GM21515 (cell line): ENCODE data around the gene C1orf159.
A peak's percentile ranks its signal among the peaks of the same experiment; 100 is the strongest.
"Not testable (repeated sequence)": the region's sequence is repeated elsewhere in the genome, so short reads cannot be mapped to it uniquely, and the experiment has no call there.

Experiments
- ATAC-seq: cut with Tn5 transposase; IDR thresholded peaks from one replicate; pipeline ENCODE4 v1.9.1; 2021; ENCODE audit not compliant: unreplicated experiment

The C1orf159 gene

DNA sequence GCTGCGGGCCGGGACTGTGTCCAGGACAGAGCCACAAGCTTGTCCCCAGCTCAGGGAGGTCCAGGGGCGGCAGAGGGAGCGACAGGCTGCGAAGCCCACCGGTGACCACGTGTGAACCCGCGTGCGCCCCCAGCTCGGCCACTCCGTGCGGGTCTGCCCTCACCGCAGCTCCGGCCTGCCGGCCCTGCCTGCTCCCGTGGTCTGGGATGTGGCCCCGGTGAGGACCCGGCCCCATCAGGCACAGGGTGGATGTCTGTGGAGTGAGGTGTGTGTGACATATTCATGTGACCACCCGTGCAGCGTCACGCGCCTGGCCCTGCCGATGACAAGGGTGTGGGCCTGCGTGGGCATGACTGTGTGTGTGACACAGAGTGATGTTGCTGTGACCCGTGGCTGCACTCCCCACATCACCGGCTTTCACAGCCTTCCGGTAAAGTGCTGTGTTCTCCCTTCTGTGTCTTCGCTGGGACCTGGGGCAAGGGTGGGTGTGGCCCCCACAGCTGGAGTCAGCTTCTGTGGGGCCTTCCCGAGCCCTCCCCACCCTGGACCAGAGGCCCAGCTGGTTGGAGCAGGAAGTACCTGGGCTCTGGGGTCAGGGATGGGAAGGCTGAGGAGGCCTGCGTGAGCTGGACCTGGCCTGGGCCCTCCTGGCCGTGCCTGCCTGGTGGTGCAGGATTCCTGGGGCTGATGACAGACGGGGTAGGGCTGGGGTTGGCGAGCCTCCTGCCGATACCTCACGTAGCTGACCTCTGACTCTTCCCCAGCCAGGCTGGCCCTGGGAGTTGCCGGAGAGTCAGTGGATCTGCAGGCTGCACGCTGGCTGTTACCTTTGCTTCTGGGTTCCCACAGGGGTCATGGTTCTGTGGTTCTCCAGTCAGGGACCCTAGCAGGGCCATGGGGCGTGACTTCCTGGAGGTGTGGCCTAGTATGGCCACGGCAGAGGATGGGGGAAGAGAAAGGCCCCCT, 45.9 kb downstream of the C1orf159 start:
- ATAC-seq, result no peak

DNA sequence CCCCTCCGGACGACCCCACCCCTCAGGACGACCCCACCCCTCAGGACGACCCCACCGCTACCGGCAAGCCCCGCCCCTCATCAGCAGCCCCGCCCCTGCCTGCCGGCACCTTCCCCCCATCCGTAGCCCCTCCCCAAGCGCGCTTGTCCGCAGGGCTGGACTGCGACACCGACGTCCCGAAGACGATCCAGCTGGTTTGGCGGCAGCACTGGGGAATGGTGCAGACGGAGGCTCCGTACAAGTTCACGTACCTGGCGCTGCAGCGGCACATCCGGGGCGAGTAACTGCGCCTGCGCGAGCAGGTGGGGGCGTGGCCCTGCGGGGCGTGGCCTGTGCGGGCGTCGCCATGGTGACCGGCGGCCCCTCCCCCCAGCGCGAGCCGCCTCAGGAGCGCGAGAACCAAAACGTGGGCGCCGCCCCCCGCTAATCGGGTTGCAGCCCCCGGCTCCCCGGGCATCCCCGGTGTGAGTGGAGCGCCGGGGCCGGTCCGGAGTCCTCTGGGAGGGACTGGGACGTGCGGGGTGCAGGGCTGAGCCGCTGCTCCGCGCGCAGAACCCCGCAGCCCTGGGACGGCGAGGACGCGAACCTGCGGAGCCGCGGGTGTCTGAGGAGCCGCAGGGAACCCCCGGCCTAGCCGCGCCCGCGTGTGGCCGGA, 46.7 kb downstream of the C1orf159 start:
- ATAC-seq, result no peak

DNA sequence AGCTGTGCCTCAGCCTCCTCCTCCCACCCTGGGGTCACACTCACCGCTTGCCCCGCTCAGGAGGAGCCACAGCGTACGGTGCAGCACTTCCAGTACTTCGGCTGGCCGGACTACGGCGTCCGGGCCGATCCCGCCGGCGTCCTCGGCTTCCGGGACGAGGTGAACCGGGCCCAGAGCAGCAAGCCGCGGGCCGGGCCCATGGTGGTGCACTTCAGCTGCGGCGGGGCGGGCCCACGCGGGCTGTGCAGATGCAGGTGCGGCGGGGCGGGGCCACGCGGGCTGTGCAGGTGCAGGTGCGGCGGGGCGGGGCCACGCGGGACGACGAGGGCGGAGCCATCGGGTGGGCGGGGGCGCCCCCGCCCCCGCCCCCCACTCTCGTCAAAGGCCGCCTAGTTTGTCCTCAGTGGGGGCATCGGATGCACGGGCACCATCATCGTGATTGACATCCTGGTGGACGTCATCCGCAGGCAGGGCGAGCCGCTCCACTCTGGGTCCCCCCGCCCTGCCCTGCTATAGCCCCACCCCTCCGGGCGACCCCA, 47.3 kb downstream of the C1orf159 start:
- ATAC-seq, result no peak

DNA sequence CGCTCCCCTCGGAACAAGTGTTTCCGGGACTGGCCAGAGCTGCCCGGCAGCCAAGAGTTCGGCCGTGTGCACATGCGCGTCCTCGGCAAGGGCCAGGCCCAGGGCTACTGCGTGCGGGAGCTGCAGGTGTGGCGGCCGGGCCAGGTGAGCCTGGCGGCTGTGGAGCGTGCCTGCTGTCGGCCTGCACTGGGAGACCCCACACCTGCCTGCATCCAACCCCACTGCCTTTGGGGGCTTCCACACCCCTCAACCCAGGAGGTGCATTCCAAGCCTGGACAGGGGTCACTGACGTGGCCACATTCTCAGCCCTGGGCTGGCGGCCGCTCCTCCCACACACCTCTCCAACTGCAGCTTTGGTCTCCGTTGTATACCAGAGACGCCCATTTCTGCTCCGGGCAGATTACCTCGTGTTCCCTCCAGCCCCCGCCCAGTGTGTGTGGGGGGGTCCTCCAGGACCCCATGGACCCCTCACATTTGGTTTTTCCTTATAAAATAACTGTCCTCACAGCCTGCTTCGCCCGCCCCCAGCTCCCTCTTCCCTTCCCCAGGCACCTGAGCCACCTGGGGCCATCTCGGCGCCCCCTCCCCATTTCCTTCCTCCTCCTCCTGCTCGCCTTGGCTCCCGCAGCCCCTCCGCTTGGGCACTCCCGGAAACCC, 47.9 kb downstream of the C1orf159 start:
- ATAC-seq, result no peak

DNA sequence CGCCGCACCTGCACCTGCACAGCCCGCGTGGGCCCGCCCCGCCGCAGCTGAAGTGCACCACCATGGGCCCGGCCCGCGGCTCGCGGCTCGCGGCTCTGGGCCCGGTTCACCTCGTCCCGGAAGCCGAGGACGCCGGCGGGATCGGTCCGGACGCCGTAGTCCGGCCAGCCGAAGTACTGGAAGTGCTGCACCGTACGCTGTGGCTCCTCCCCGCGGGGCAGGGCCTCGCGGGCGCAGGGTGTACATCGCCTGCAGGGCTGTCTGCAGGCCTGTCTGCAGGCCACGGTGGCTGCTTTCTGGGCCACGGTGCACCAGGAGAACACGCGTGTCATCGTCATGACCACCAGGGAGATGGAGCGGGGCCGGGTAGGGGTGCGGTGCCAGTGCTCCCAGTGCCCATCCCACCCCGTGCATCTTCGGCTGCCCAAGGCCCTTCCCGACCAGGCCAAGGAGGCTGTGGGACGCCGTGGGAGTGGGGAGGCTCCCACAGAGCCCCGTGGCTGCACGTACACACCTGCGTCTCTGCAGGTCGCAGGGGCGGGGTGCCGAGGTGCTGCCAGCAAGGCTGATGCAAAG, 48.5 kb downstream of the C1orf159 start:
- no peak for ATAC-seq

DNA sequence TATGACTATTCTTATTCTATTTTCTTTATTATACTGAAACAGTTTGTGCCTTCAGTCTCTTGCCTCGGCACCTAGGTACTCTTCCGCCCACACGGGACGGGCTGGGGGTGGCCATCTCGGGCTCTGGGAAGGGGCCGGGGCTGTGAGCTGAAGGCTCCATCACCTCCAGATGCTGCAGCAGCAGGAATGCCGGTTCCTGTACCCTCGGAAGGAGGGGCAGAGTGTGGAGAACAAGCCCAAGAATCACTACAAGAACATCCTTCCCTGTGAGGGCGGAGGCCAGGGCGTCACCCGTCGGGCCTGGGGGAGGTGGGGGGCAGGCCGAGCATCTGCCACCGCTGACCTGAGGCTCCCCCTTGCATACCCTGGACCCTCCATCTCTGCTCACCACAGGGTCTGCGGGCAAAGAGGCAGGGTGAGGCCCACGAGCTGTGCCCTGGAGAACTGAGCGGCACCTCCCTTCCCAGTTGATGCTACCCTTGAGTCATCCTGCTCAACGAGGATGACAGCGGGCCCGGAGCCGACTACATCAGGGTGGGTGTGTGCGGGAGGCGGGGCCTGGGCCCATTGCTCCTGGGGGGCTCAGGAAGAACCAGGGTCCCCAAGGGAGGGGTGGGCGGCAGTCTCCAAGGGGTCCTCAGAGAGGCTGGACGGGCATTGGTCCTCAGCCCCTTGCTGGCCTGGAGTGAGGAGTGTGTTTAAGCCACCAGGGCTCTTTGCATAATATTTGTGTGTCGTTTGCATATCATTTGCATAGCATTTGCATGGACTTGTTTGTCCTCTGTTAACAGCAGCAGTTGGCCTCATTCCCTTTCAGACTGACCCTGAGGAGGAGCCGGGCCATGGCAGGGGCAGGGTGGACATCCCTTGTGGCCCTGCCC, 49.2 kb downstream of the C1orf159 start:
- no peak for ATAC-seq

DNA sequence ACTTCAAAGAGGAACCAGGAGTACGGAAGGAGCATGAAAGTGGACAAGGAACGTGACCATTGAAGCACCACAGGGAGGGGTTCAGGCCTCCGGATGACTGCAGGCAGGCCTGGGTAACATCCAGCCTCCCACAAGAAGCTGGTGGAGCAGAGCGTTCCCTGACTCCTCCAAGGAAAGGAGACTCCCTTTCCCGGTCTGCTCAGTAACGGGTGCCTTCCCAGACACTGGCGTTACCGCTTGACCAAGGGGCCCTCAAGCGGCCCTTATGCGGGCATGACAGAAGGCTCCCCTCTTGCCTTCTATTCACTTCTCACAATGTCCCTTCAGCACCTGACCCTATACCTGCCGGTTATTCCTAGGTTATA, 50.0 kb downstream of the C1orf159 start:
- not testable (repeated sequence) for ATAC-seq

DNA sequence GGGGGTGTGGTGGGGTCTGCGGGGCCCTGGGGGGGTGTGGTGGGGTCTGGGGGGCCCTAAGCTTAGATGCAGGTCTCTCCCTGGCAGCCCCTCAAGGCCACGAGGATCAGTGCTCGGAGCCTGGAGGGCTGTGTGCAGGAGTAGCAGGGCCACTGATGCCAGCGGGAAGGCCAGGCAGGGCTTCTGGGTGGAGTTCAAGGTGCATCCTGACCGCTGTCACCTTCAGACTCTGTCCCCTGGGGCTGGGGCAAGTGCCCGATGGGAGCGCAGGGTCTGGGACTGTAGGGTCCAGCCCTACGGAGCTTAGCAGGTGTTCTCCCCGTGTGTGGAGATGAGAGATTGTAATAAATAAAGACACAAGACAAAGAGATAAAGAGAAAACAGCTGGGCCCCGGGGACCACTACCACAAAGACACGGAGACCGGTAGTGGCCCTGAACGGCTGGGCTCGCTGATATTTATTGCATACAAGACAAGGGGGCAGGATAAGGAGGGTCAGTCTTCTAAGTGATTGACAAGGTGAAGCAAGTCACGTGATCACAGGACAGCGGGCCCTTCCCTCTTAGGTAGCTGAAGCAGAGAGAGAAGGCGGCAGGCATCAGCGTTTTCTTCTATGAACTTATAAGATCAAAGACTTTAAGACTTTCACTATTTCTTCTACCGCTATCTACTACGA, 50.5 kb downstream of the C1orf159 start:
- ATAC-seq, result no peak

DNA sequence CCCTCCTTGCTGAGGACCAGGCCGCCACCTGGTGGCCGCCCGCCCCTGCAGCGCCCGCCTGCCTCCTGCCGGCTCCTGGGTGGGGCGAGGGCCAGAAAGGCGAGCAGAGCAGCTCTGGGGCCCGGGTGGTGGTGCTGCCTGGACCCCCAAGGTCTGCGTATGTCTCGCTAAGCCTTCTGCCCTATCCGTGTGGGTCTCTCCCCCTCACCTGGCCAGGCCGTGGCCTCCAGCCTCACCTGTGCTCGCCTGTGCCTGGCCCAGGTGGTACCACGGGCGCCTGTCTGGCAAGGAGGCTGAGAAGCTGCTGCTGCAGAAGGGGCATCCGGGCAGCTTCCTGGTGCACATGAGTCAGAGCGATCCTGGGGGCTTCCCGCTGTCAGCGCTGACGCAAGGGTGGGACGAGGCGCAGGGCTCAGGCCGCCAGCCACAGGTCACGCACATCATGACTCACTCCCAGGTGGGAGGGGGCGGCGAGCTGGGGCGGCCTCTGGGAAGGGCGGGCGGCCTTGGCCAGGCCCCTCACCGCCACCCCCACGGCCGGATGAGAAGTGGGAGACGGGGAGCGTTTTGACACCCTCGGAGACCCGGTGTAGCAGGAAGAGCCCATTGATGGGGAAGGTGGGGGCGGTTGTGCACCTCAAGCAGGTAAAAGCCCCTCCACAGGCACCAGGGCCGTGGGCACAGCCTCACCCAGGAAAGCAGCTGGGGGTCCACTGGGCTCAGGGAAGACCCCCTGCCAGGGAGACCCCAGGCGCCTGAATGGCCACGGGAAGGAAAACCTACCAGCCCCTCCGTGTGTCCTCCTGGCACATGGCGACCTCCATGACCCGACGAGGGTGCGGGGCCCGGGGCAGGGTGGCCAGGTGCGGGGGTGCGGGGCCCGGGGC, 51.7 kb downstream of the C1orf159 start:
- peak; percentile 48 for ATAC-seq

DNA sequence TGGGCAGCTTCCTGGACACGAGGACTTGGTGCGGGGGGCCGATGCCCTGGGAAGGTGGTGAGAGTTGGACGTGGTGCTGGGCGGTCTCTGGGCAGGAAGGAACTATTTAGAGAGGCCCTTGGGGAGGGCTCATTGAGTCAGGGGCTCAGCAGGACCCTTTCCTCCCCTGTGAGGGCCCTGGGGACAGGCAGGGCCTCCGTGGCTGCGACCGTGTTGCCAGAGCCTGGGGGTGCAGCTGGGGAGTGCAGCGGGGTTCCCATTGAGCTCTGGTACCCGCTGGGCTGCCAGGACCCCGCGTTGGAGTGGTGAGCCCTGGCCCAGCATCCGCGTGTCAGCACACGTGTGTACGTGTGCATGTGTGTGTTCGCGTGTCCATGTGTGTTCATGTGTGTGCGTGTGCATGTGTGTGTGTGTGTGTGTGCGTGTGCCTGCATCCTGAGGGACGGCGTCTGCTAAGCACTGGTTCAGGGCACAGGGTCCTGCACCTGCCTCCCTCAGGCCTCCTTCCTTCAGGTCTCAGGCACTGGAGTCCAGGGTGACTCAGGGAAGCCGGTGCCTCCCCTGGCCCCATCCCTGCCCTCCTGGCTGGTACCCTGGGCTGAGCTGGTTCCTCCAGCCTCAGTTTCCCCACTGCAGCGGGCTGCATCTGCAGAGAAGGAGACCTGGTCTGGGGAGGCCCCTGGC, 52.5 kb downstream of the C1orf159 start:
- ATAC-seq, result no peak

DNA sequence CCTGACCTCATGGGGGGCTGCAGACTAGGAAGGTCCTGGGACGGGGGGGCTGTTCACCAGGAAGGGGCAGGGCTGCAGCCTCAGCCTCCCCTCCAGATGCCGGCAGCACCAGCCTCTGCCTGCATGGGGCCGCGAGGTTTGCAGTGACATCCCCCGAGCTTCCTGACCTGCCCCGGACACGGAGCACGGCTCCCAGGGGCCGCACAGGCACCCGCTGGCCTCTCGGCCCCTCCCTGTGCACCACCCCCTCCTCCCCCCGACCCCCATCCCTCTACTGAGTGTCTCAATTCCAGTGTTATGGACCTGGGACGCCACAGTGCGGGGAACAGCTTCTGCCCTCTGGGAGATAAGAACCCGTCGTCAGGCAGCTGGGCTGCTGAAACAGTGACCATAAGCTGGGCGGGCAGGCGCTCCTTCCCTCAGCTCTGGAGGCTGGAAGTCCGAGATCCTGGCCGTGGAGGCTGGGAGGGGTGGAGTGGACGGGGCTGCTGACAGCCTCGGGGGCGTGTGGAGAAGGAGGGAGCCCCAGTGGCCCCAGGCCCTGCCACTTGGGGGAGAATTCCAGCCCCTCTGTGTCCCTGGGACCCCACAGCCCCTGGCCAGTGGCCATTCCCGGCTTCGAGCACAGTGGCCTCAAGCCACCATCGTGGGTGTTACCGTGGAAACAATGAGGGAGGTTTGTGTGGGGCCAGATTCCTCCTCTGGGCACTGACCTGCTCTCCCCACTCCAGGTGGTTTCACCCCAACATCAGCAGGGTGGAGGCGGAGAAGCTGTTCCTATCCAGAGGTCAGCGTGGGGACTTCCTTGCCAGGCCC, 53.3 kb downstream of the C1orf159 start:
- ATAC-seq, result no peak

DNA sequence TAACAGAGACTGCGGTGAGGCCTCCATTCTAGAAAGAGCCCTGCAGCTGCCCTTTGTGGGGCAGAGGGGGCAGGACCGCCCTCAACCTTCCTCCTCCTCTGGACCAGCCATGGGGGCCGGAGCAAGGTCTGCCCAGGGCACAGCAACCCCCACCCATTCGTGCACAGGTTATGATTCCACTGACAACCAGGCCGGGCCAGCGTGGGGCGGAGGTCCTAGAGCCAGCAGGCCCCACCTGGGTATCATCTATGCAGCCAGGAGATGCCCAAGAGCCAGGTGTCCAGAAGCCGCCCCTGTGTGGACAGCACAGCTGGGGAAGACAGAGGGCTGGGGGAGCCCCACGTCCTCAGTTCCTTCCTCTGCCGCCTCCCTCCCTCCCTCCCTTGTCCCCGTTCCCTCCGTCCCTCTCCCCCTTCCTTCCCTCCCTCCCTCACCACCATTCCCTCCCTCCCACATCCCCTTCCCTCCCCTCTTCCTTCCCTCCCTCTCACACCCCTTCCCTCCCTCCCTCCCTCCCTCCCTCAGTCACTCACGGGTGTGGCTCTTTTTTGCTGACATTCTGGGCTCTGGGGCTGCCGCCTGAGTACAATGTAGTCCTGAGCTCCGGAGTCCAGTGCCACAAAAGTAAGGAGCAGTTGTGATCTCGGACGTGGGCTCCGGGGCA, 54.1 kb downstream of the C1orf159 start:
- ATAC-seq, result no peak

DNA sequence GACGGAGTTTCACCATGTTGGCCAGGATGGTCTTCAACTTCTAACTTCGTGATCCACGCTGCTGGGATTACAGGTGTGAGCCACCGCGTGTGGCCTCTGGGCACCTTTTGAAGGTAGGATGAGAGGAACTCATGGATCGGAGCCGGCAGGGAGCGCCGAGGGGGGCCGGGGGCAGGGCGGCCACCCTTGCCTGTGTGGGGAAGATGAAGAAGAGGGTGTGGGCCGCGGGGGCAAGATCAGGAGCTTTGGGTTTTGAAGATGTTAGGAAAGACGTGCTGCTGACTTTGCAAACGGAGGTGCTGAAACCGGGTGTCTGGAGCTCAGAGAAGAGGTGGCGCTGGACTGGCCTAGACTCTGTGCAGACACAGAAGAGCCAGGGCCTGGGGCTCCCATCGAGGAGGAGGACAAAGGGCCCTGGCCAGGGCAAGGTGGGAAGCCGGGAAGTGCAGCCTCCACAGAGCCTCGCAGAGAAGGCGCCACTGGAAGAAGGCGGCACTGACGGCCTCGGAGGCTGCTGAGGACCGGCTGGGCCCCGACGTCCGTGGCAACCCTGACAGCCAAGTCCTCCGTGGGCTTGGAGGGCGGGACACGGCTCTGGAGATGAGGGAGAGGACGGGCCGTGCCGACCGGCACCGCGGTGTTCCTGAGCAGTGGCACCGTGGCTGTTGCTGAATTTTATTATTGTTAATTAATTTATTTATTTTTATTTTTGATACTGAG, 55.4 kb downstream of the C1orf159 start:
- no peak for ATAC-seq

DNA sequence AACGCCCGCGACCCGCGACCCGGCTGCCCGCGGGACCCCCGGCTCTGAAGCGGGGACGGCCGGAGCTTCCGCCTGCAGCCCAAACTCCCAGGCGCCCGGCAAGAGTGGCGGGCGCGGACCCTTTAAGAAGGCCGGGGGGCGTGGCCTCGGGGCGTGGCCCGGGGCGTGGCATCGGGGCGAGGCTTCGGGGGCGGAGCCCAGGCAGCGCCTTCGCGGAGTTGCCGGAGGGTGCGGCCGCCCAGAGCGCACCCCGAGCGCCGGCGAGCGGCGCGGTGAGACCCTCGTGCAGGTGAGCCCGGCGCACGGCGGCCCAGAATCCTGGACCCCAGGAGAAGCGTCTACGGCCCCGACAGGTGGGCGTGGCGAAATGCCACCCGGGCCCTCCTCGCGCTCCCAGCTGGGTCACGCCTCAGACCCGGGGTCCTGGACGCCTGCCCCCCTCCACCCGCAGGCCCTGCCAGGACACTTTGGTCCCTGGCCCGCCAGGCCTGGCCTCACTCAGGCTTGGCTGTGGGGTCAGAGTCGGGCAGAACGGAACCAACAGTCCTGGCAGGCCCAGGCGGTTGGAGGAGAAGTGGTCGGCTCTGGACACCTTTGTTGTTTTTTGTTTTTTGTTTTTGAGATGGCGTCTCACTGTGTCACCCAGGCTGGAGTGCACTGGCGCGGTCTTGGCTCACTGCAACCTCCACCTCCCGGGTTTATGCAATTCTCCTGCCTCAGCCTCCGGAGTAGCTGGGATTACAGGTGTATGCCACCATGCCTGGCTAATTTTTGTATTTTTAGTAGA, 56.2 kb downstream of the C1orf159 start:
- peak; percentile 61 for ATAC-seq

DNA sequence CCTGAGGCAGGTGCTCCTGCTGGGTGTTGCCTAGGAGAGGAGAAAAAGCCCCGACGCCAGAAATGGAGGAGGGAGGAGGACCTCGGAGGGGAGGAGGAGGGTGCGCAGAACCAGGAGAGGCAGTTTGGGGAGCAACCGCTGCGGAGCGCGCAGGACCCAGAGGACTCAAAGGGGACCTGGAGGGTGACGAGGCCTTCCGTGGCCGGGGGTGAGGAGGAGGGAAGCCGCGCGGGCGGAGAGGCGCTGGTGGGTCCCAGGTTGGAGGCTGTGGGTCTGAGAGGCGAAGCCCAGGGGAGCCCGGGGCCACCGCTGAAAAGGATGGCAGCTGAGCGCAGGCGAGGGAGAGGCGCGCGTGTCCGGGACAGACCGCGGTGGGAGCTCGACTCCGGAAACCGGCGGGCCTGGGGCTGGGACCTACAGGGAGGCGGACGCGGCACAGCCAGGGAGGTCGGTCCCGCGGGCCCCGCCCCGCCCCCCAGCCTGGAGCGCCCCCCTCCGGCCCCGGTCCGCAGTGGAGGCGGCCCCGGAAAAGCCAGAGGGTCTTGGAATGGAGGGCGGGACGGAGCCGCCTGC, 56.9 kb downstream of the C1orf159 start:
- ATAC-seq, result peak; percentile 24
